HFF-Myc (cell line): ENCODE results near the gene GPR153.
"Not testable (repeated sequence)": the region's sequence is repeated elsewhere in the genome, so short reads cannot be mapped to it uniquely, and the experiment has no call there.

ENCODE experiments used
- DNase-seq: peaks from one replicate; pipeline ENCODE4 v3.0.0-alpha.2; 2011; ENCODE audit warnings: low read depth; ENCODE audit errors: extremely low read depth
- H3K4me3 ChIP-seq: replicated peaks from 2 replicates; pipeline ENCODE4 v1.5.1; 2011; ENCODE audit warnings: low read depth, mild to moderate bottlenecking, control low read depth, low read length
- CTCF ChIP-seq: IDR thresholded peaks from 2 replicates; pipeline ENCODE4 v1.5.1; 2012; ENCODE audit warnings: mild to moderate bottlenecking, low read depth, low read length, control low read depth; ENCODE audit errors: missing control alignments

Gene GPR153

GRCh38 chr1:6220236-6220635, 40.7 kb downstream of the GPR153 start:
- no peak for DNase-seq
- no peak for TF ChIP-seq CTCF
- no peak overlapping the region for H3K4me3 ChIP-seq

- DNase-seq, H3K4me3 ChIP-seq: not testable (repeated sequence)
Measured at GRCh38 chr1:6219641-6220040, 41.3 kb downstream of the GPR153 start.

GRCh38 chr1:6218375-6219164, 42.3 kb downstream of the GPR153 start:
- no peak for DNase-seq
- no peak overlapping the region for H3K4me3 ChIP-seq
- TF ChIP-seq CTCF = no peak

- DNase-seq = no peak
- TF ChIP-seq CTCF = no peak
Measured at GRCh38 chr1:6212193-6212959, 48.5 kb downstream of the GPR153 start.

GRCh38 chr1:6211731-6212130, 49.2 kb downstream of the GPR153 start:
- no peak for DNase-seq

More at GRCh38 chr1:6212193-6212959, 48.5 kb downstream of the GPR153 start:
- H3K4me3 ChIP-seq = no peak overlapping the region

GRCh38 chr1:6210591-6211355, 50.1 kb downstream of the GPR153 start:
- TF ChIP-seq CTCF = no peak
- no peak overlapping the region for H3K4me3 ChIP-seq
- DNase-seq = no peak

More at GRCh38 chr1:6211731-6212130, 49.2 kb downstream of the GPR153 start:
- no peak for TF ChIP-seq CTCF
- H3K4me3 ChIP-seq = no peak overlapping the region
